ENCODE measurements around the gene EBI3. TPM values are rescaled to one million over a fixed set of nuclear protein-coding genes. Genes with fewer than 3 reads are reported as not detected.

Gene EBI3
- total RNA-seq, 1 experiment from 2014 or later = 1.4 TPM

- H3K27me3 ChIP-seq (ENCODE audit: insufficient read depth, low read length) = peaks cover 3% of the 10 kb centered on the region; the same call in 1 of the 2 replicates
- no peak overlapping the region for H2BK20ac ChIP-seq (ENCODE audit: low read depth, low read length, poor library complexity, severe bottlenecking)
- TF ChIP-seq CTCF (conservative IDR thresholded peaks at IDR 0.05) = no peak
- no peaks in the 10 kb centered on the region for H3K79me2 ChIP-seq (ENCODE audit: insufficient read depth, low read length)
- no peak overlapping the region for H3K4me2 ChIP-seq (ENCODE audit: insufficient read depth, insufficient read length, low read length)
- no peak overlapping the region for H3K4ac ChIP-seq (ENCODE audit: low read depth, low read length)
- no peak overlapping the region for H2AFZ ChIP-seq (ENCODE audit: low read length)
- Mint-ChIP-seq H3K4me3 (peak overlapping the region; percentile 18 to 80), H3K36me3 (ENCODE audit: insufficient read depth in 1 of 3, low read depth in 3 of 3) (no peaks in the 10 kb centered on the region; a peak in 3 of 7 replicates), H3K27me3 (ENCODE audit: low read depth) (peaks cover 79% of the 10 kb centered on the region), H3K4me1 (peaks cover 10 to 23% of the 10 kb centered on the region in 2 experiments), H3K27ac (no peak overlapping the region), H3K9me3 (peaks cover 8 to 9% of the 10 kb centered on the region in 2 experiments; a peak in 3 of 5 replicates)
- no peaks in the 10 kb centered on the region for H3K4me1 ChIP-seq (ENCODE audit: insufficient read depth, low read length)
- H3K23me2 ChIP-seq (ENCODE audit: insufficient read length, low read depth, low read length, poor library complexity, severe bottlenecking) = no peaks in the 10 kb centered on the region
- no peak overlapping the region for H3K27ac ChIP-seq (ENCODE audit: insufficient read length, low read depth, low read length)
- H2AK5ac ChIP-seq (ENCODE audit: insufficient read length, low read length) = no peak overlapping the region
- no peak overlapping the region for H3K18ac ChIP-seq (ENCODE audit: insufficient read length, low read depth, low read length)
- H4K20me1 ChIP-seq (ENCODE audit: control insufficient read depth, insufficient read depth, insufficient read length) = no peaks in the 10 kb centered on the region
- H4K5ac ChIP-seq (ENCODE audit: insufficient read length, low read depth, low read length) = no peak overlapping the region
- no peak overlapping the region for H2BK15ac ChIP-seq (ENCODE audit: low read depth, low read length)
- no peak overlapping the region for H2BK12ac ChIP-seq (ENCODE audit: insufficient read length, low read depth, low read length)
- H3T11ph ChIP-seq (ENCODE audit: low read length) = no peak overlapping the region
- no peak overlapping the region for H2BK120ac ChIP-seq (ENCODE audit: low read depth, low read length, poor library complexity, severe bottlenecking)
- H2BK5ac ChIP-seq (ENCODE audit: insufficient read length, low read length) = no peak overlapping the region
- no peak overlapping the region for H4K8ac ChIP-seq (replicated peaks; ENCODE audit: insufficient read length, low read depth, low read length)
- no peak overlapping the region for H3K23ac ChIP-seq (ENCODE audit: insufficient read length, low read depth, low read length)
- H3K79me1 ChIP-seq (ENCODE audit: insufficient read depth, low read depth, low read length, poor library complexity, severe bottlenecking) = no peaks in the 10 kb centered on the region
- no peak overlapping the region for H3K9ac ChIP-seq (ENCODE audit: extremely low read depth, insufficient read length, low read length)
- no peak for DNase-seq
- H4K91ac ChIP-seq (ENCODE audit: insufficient read length, low read depth, low read length) = no peak overlapping the region
- no CpG with 5 or more reads among the region's 22 CpGs for WGBS (ENCODE audit: extremely low coverage, insufficient read length, low lambda C conversion rate)
- no peak overlapping the region for H3K56ac ChIP-seq (ENCODE audit: insufficient read length, low read depth, low read length)
- H3K9me3 ChIP-seq (ENCODE audit: control insufficient read depth, low read depth, low read length) = no peaks in the 10 kb centered on the region
- H3K14ac ChIP-seq (ENCODE audit: insufficient read depth, low read length) = no peak overlapping the region
Observed at GRCh38 chr19:4196587-4197148, 32.7 kb upstream of the EBI3 start.
